Large intestine (tissue), 3 donors: Measurements from ENCODE around the gene HOXD4. TPM values are rescaled to one million over a fixed set of nuclear protein-coding genes. Genes with fewer than 3 reads are reported as not detected.

Source experiments
- DNase-seq, 2 donors: peaks; one replicate each; pipeline versions ENCODE4 v3.0.0 to v3.0.0-alpha.2; 2013
- H3K27ac ChIP-seq: one replicate; pipeline ENCODE4 v1.5.1; 2013; ENCODE audit warnings: low read length
- H3K27me3 ChIP-seq: 2 replicates; pipeline ENCODE4 v1.6.1; 2013; ENCODE audit warnings: low read length; ENCODE audit not compliant: control insufficient read depth, insufficient read depth
- H3K36me3 ChIP-seq: 2 replicates; pipeline ENCODE4 v1.6.1; 2013; ENCODE audit warnings: low read length; ENCODE audit not compliant: control insufficient read depth, insufficient read depth
- H3K4me1 ChIP-seq: one replicate; pipeline ENCODE4 v1.6.1; 2013; ENCODE audit warnings: low read length; ENCODE audit not compliant: control insufficient read depth, insufficient read depth
- H3K4me3 ChIP-seq: one replicate; pipeline ENCODE4 v1.5.1; 2013; ENCODE audit warnings: low read length
- H3K9me3 ChIP-seq: one replicate; pipeline ENCODE4 v1.6.1; 2013; ENCODE audit warnings: mild to moderate bottlenecking, low read depth, low read length, moderate library complexity; ENCODE audit not compliant: control insufficient read depth
- WGBS: methylation state at CpG from one replicate; pipeline ENCODE4 v1.1.5; 2013; ENCODE audit warnings: low lambda C conversion rate; ENCODE audit not compliant: insufficient coverage; 5-methylcytosine and 5-hydroxymethylcytosine counted together
- polyA plus RNA-seq: library from polyadenylated mRNA; unstranded; fragments of 120-200 nt; gene quantifications from one replicate; pipeline ENCODE4 v1.2.1, GENCODE V29; 2013

HOXD4 gene
- polyA plus RNA-seq, 1 donor, result 4.9 TPM

DNA sequence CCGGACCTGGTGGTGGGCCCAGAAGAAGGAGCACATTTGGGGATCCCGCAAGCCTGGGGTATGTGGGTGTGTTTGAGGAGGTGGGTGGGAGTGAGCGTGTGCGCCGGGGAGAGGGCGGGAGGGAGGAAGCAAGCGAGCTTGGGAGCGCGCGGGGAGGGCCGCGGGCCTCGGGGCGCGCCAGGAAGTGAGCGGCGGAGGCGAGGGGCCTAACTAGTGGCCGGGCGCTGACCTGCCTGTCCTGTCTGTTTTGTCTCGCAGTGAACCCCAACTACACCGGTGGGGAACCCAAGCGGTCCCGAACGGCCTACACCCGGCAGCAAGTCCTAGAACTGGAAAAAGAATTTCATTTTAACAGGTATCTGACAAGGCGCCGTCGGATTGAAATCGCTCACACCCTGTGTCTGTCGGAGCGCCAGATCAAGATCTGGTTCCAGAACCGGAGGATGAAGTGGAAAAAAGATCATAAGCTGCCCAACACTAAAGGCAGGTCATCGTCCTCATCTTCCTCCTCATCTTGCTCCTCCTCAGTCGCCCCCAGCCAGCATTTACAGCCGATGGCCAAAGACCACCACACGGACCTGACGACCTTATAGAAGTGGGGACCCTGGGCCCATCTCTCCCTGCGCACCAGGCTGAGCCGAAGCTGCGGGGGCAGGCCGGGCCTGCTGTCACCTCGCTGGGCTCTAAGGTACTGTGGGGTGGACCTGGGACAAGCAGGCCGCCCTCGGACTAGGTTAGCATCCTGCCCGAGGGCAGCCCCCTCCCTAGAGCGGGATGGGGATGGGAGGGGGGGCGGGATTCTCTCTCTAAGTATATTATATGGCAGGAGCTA, 1.2 kb downstream of the HOXD4 start:
- Histone ChIP-seq H3K9me3 (peaks cover 5% of the 10 kb centered on the region), H3K27me3 (peaks cover 96% of the 10 kb centered on the region), H3K36me3 (no peaks in the 10 kb centered on the region), H3K4me1 (no peaks in the 10 kb centered on the region), H3K4me3 (peak overlapping the region; percentile 18), H3K27ac (no peak overlapping the region)
- DNase-seq, result no peak
- WGBS, result no CpG with 5 or more reads among the region's 48 CpGs

GRCh38 chr2:176154576-176155252, 3.4 kb downstream of the HOXD4 start:
- H3K9me3 ChIP-seq, result peaks cover 6% of the 10 kb centered on the region
- no peak for DNase-seq
- peaks cover 97% of the 10 kb centered on the region for H3K27me3 ChIP-seq
- H3K4me1 ChIP-seq, result no peaks in the 10 kb centered on the region
- no peak overlapping the region for H3K4me3 ChIP-seq
- 22% methylated on average over 1 of the region's 11 CpGs for WGBS
- H3K27ac ChIP-seq, result no peak overlapping the region
- H3K36me3 ChIP-seq, result no peaks in the 10 kb centered on the region

DNA sequence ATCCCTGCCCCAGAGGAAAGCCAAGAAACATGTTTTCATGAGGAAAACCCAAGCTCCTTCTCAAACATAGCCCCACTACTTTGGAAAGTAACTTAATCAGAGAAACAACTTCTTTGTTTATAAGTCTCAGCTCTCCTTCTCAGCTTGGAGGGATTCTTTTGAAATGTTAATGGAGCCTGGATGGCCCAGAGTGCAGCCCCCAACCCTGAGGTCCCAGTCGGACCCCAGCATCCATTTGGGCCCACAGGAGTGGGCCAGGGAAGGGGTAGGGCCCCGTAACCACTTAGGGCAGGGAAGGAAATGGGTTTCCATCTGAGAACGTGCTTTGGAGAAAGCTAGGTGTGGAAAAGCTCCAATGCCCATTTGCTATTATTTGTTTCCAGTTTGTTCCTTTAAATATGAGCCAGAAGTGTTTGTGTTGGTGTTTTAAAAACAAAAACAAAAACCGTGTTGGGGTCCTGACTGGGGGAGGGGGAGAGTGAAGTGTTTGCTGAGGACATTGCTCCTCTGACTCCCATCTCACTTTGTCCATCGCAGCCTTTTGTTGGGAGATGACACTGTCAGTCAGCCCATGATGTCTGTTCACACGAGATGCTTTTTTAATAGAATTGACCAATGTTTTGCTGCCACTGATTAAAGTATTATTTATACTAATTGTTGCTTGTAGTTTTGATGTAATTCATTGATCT, 4.2 kb downstream of the HOXD4 start:
- Histone ChIP-seq H3K36me3 (no peaks in the 10 kb centered on the region), H3K4me3 (no peak overlapping the region), H3K4me1 (no peaks in the 10 kb centered on the region), H3K9me3 (peaks cover 10% of the 10 kb centered on the region), H3K27me3 (peaks cover 97% of the 10 kb centered on the region), H3K27ac (no peak overlapping the region)
- WGBS, result no CpG with 5 or more reads among the region's 6 CpGs
- no peak for DNase-seq

DNA sequence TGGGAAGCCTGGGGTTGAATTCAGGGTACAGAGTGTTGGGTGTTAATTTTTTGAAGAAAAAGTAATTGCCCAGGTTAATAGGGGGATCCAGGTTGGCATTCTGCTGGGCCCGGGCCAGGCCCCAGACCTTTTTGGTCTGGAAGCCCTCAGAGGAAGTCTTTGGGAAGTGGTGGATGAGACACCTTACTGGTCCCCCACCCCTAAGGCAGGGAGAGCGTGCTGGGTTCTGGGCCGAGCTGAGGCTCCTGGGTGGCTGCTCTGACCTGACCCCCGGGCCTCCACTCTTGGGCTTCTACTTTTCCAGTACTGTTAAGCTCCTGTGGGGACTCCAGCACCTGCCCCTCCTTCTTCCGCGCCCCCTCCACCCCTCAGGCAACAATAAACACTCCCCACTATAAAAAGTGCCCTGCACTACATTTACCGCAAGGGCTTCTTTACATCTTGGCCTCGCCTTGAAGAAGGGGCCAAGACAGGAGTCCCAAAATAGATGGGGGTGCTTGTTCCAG, 5.0 kb downstream of the HOXD4 start:
- Histone ChIP-seq H3K27me3 (peaks cover 97% of the 10 kb centered on the region), H3K4me1 (peaks cover 4% of the 10 kb centered on the region), H3K36me3 (no peaks in the 10 kb centered on the region), H3K9me3 (peaks cover 8% of the 10 kb centered on the region), H3K4me3 (no peak overlapping the region), H3K27ac (peak overlapping the region; percentile 32)
- no peak for DNase-seq
- WGBS, result 20% methylated on average over 2 of the region's 8 CpGs

DNA sequence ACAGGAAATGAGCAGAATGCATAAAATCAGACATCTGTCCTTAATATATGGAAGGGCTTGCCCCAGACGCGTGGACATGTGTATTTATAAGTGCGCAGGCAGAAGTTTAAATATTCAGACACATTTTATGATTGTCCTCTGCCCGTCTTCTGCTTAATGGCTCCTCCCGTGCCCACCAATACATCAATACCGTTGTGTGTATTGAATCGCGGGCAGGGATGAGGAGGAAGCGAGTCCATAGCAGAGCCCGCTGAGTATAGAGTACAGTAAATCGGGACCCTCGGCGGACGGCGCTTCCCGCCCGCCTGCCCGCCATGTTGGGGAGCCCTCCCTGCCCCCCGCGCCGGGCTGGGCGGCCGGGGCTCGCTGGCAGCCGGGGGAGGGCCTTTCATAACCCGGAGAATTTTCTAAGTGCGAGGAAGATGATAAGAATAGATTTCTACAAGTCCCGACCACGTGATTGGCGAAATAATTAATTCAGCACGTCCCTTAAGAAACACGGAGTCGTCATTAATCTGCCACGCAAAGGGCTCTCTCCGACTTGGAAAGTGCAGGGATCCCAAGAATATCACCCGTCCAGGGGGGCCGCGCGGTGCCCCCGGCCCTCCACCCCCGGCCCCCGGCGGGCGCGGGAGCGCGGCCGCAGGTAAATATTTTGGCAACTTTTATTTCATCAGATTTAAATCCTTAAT, 5.6 kb downstream of the HOXD4 start, which contains the start of gene HOXD3:
TSS of gene HOXD3 (plus strand) at position 501 of the 692 bp plus-strand sequence. CDS start 11,808 bp downstream, outside the sequence.
- WGBS, result no CpG with 5 or more reads among the region's 48 CpGs

DNA sequence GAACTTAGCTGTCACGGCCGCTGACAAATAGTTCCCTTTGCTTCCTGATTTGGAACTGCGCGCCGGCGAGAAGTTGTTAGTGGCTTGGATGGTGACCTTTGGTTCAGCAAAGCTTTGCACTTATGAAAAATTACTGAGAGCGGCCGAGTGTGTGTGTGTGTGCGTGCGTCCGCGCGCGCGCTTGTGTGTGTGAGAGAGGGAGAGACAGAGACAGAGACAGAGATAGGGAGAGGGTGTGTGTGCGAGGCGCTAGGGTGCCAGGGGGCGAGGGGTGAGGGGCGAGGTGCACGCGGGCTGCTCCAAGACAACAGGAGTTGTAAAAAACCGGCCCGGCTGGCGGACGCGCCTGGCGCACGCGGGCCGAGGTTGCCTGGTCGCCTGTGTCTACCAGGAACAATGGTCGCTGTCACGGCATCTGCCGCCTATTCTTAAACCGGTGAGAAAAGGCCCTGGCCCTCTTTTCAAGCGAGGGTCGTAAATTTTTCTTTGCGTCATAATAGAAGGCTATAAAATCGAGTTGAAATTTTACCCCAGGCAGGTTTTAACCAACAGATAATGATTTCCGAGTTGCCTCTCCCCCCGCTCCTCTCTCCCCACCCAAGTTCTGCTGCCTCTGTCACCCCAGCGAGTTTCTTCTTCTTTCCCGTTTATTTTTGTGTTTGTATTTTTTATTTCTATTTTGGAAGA, 6.3 kb downstream of the HOXD4 start:
- Histone ChIP-seq H3K4me1 (peaks cover 4% of the 10 kb centered on the region), H3K27me3 (peaks cover 97% of the 10 kb centered on the region), H3K36me3 (no peaks in the 10 kb centered on the region), H3K4me3 (peak overlapping the region; percentile 30), H3K27ac (peak overlapping the region; percentile 14), H3K9me3 (peaks cover 8% of the 10 kb centered on the region)
- peak in 1 of 2 donors; percentile 65 for DNase-seq
- WGBS, result no CpG with 5 or more reads among the region's 43 CpGs

More for the DNA sequence above, 5.6 kb downstream of the HOXD4 start, which contains the start of gene HOXD3:
- Histone ChIP-seq H3K9me3 (peaks cover 8% of the 10 kb centered on the region), H3K36me3 (no peaks in the 10 kb centered on the region), H3K4me3 (peak within 1 kb of the TSS; percentile 30), H3K27me3 (peaks cover 97% of the 10 kb centered on the region), H3K4me1 (peaks cover 4% of the 10 kb centered on the region), H3K27ac (peak within 1 kb of the TSS; percentile 32)
- DNase-seq, result no peak

DNA sequence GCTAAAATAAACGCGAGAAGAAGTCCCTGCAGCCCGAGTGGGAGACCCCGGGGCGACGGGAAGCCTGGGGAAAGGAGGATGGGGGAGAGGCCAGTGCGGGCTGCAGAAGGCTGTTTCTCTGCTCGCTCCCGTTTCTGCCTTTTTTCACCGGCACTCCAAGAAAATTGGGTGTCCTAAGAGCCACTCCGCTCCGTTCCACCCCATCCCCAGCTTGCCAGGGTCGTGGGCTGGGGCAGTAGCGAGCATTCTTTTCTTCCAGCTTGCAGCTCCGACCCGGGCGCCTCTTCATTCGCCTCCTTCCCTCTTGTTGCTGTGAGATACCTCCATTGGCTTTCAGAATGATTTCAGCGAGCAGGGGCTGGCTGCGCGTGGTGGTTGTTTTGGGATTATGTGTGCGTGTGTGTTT, 6.8 kb downstream of the HOXD4 start:
- DNase-seq, result no peak

DNA sequence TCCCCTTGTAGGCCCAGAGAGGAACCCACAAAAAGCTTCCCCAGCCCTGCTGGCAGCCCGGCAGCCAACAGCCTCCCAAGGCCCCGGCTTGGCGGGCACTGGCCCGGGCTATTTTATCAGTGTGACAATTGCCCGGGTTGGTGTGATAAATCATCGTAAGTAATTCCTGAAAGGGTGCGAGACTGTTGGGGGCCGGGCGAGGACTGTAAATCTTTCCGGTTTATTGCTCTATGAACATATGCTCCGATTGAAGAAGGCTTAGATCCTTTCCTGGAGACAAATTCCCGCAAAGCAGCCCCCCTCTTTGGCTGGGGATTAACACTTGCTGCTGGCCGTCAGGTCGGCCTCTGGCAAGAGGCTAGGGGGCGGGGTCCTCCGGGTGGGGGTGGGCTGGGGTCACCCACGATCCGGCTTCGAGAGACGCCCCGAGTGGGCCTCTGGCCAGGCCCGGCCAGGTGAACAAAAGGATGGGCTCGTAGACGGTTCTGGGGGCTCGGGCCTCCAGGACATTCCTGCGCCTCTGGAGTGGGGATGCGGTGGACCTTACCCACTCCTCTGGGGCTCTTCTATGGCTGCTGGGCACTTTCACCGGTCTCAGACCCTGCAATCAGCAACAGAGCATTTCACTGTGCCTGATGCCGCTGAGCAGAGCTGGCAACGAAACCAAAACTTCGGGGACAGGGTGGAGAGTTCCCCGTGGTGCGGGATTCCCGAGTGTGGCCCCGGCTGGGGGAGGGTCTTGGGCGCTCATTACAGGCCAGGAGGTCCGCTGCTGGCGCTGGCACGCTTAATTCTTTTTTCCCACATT, 7.7 kb downstream of the HOXD4 start:
- peaks cover 6% of the 10 kb centered on the region for H3K4me1 ChIP-seq
- no peak for DNase-seq
- H3K9me3 ChIP-seq, result peaks cover 11% of the 10 kb centered on the region
- no peaks in the 10 kb centered on the region for H3K36me3 ChIP-seq
- H3K27ac ChIP-seq, result no peak overlapping the region
- peaks cover 100% of the 10 kb centered on the region for H3K27me3 ChIP-seq
- H3K4me3 ChIP-seq, result no peak overlapping the region
- WGBS, result no CpG with 5 or more reads among the region's 39 CpGs

More for the DNA sequence above, 6.8 kb downstream of the HOXD4 start:
- WGBS, result no CpG with 5 or more reads among the region's 22 CpGs
- Histone ChIP-seq H3K27ac (peak overlapping the region; percentile 14), H3K4me3 (peak overlapping the region; percentile 30), H3K27me3 (peaks cover 98% of the 10 kb centered on the region), H3K36me3 (no peaks in the 10 kb centered on the region), H3K9me3 (peaks cover 11% of the 10 kb centered on the region), H3K4me1 (peaks cover 6% of the 10 kb centered on the region)
